Putamen (tissue), 1 donor: ENCODE measurements around the gene TAT.
A peak's percentile ranks its signal among the peaks of the same experiment; 100 is the strongest.
"Not testable (repeated sequence)": the region's sequence is repeated elsewhere in the genome, so short reads cannot be mapped to it uniquely, and the experiment has no call there.

Source experiments
- DNase-seq: peaks from one replicate; pipeline ENCODE4 v3.0.0-alpha.2; 2016; ENCODE audit warnings: low spot score

TAT gene

GRCh38 chr16:71576971-71577370 is at the start of gene TAT:
TAT (minus strand) TSS chr16:71577092; CDS start chr16:71576415, 677 bp downstream.
- no peak for DNase-seq

DNA sequence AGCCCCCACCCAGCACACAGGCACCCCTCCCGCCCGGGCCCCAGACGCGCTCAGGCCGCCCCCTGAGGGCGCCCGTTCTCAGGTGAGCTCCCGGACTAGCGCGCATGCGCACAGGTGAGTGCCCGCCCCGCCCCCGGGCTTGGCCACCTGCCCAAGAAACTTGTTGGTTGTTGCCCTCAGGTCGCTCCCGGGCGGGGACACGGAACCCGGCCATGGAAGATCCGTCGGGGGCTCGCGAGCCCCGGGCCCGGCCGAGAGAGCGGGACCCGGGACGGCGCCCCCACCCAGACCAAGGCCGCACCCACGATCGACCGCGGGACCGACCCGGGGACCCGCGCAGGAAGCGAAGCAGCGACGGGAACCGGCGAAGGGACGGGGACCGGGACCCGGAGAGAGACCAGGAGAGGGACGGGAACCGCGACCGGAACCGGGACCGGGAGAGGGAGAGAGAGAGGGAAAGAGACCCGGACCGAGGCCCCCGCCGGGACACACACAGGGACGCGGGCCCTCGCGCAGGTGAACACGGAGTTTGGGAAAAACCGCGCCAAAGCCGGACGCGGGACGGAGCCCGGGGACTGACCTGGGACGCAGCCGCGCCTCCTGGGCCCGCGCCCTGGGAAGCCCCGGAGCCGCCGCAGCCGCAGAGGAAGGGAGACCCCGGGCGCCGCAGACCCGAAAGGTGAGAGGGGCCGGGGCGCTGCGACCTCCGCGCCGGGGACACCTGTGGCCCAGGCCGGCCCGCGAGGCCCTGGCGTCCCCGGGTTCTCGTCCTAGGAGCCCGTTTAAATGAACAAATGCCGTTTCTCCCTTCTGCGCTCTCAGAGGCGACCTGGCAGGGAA is 49.3 kb upstream of the TAT start, which contains the start of gene MARVELD3:
Gene MARVELD3 (plus strand): TSS at position 167 of the 840 bp plus-strand sequence. CDS start 46 bp downstream, at position 213.
- no peak for DNase-seq

DNA sequence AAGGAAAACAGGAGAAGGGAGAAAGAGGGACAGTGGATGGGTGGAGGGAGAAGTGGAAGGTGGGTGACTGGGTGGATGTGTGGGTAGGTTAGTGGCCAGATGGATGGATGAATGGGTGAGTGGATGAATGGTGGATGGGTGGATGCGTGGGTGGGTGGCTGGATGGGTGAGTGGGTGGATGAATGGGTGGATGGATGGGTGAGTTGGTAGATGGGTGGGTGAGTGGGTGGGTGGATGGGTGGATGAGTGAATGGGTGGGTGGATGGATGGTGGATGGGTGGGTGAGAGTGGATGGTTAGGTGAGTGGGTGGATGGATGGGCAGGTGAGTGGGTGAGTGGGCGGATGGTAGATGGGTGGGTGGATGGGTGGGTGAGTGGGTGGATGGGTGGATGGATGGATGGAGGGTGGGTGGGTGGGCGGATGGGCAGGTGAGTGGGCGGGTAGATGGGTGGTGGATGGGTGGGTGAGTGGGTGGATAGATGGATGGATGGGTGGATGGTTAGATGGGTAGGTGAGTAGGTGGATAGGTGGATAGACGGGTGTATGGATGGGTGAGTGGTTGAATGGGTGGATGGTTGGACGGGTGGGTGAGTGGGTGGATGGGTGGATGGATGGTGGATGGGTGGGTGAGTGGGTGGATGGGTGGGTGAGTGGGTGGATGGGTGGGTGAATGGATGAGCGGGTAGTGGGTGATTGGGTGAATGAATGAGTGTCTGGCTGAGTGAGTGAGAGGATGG is 48.4 kb upstream of the TAT start:
- no peak for DNase-seq

DNA sequence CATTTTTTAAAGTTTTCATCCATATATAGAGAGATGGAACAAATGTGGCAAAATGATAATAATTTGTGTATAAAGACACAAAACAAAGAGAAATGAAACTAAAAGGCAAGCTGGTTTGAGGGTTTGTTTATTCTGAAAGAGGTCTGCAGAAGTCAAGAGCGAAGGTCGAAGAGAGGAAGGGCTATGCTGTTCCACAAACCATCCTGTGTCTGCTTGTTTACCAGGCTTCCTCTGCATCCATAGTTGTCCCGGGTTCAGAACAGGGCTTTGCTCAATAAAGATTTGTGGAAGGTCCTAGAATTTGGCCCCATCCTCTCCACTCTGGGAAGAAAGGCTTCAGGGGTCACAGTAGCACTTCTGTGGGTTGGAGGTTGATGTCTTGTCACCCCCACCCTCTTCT is 46.7 kb upstream of the TAT start:
- DNase-seq = no peak

DNA sequence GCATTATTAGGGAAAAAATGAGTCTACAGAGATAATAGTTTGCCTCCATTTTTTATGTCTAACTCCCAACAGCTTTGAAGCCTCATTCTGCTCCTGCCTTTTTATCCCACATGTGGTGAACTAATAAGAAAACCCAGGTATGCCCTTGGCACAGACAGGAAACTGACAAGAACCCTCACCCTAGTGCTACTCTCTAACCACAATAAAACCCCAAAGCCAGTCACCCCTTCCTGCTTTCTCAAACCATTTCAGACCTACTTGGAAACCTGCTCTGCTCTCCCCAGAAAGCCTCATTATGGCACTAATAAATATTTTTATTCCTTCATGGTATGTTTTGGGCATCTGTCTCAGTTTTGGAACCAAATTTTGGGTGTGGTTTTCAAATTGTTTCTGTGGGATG is 45.2 kb upstream of the TAT start:
- no peak for DNase-seq

DNA sequence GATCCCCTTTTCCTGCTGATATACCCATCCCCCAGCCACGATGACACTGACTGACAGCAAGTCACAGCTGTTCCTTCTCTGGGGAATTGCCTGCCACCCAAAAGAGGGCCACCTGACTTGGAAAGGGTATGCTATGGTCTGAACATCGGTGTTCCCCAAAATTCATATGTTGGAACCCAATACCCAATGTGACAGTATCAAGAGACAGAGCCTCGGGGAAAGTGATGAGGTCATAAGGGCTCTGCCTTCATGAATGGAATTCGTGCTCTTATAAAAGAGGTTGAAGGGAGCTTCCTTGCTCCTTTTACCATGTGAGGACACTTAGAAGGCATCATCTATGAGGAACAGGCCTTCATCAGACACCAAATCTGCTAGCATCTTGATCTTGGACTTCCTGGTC is 41.5 kb upstream of the TAT start:
- no peak for DNase-seq

DNA sequence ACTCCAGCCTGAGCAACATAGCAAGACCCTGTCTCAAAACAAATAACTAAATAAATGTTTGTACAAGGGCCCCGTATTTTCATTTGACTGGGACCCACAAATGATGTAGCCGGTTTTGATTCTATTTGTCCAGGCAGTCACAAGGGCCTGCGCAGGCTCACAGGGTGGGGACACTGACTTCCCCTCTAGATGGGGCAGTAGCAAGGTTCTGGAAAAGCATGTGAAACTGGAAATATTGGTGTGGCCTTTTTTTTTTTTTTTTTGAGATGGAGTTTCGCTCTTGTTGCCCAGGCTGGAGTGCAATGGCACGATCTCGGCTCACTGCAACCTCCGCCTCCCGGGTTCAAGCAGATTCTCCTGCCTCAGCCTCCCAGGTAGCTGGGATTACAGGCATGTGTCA is 38.1 kb upstream of the TAT start:
- DNase-seq = not testable (repeated sequence)

- peak; percentile 33 for DNase-seq
These were observed 34.3 kb upstream of the TAT start for GRCh38 chr16:71610936-71611871.

DNA sequence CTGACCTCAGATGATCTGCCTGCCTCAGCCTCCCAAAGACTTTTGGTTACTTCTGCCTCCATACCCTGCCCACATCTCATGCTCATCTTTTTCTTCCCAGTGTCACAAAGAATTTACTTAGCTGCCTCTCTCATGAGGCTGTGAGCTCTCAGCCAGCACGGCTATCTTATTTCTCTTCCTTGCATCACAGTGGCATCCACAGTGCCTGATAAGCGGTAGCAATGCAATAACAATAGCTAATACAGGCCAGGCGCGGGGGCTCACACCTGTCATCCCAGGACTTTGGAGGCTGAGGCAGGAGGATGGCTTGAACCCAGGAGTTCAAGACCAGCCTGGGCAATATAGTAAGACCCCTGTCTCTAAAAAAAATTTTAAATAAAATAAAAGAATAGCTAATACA is 33.6 kb upstream of the TAT start:
- no peak for DNase-seq

DNA sequence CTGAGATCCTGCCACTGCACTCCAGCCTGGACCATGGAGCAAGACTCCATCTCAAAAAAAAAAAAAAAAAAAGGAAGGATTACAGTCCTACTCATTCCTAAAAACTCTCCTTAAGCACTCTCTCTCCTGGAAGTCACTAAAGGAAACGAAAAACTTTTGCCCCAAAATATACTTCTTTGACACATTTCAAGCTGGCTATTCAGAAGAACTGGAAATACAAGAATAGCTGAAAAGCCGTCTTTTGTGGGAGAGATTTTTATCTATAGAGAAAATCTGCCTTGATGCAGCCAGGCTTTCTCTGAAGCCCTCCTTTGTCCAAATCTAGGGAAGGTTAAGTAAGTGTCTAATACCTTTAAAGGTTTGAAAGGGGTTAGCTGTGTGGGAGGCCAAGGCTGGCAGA is 32.2 kb upstream of the TAT start:
- no peak for DNase-seq

GRCh38 chr16:71600822-71601221 is 23.9 kb upstream of the TAT start:
- no peak for DNase-seq

GRCh38 chr16:71598426-71598825 is 21.5 kb upstream of the TAT start:
- DNase-seq = not testable (repeated sequence)

DNA sequence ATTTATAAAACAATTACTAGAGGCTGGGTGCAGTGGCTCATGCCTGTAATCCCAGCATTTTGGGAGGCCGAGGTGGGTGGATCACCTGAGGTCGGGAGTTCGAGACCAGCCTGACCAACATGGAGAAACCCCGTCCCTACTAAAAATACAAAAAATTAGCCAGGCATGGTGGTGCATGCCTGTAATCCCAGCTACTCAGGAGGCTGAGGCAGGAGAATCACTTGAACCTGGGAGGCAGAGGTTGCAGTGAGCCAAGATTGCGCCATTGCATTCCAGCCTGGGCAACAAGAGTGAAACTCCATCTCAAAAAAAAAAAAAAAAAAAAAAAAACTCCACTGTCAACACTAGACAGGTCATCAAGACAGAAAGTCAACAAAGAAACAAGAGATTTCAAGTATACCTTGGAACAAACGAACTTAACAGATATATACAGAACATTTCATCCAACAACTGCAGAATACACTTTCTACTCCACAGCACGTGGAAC is 18.5 kb upstream of the TAT start:
- not testable (repeated sequence) for DNase-seq

GRCh38 chr16:71594000-71594646 is 17.2 kb upstream of the TAT start:
- DNase-seq = no peak

DNA sequence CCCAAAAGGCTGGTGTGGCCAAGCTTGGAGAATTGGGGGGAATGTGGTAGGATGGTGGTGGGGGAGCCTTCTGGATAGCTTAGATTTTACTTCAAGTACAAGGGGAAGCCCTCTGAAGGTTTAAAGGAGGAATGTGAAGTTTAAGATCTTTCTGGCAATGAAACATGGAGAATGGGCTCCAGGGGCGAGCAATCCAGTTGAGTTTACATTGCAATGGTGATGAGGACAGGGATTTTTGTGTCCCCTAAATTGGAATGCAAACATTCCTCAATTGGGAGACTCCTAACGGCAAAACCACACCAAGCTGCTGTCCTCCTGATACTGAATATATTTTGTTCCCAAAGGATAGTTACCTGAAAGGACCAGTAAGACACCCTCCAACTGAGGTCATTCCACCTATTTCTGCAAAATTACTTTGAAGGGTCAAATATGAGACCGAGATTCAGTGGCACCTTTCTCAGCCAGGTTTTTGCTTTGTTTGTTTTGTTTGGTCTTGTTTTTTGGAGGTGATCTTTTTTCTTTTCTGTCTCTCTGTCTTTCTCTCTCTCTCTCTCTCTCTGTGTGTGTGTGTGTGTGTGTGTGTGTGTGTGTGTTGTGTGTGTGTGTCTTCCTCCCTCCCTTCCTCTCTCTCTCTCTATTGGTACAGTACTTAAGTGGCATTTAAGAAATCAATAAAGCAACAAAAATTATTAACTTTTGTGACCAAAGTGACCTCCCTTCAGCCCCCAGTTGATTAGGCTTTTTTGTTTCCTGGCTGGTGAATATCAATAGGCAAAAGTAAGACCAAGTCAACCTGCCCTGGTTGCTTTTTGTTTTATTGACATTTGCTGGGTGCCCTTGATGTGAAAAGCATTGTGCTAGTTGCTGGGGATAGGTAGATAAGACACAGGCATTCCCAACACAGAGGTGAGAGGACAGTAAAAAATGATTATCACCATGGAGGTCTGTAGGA is 16.4 kb upstream of the TAT start:
- no peak for DNase-seq

- no peak for DNase-seq
These were observed 15.0 kb upstream of the TAT start for GRCh38 chr16:71591917-71592316.

DNA sequence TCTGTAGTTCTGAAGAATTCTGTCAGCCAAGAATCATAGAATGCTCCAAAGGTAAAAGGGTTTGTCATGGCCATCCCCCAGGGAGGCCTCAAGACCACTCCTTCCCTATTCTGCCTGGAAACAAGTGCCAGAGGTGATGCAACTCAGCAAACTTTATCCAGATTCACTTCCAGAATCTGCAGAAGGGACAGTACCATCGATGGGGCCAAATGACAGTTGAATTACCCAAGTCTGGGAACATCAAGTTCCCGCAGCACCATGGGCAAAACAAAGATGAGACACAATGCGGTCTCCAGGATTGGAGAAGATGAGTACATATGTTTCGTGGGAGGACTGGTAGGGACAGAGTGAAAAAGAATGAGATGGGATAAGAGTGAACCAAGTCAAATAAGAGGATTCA is 13.7 kb upstream of the TAT start:
- no peak for DNase-seq

DNA sequence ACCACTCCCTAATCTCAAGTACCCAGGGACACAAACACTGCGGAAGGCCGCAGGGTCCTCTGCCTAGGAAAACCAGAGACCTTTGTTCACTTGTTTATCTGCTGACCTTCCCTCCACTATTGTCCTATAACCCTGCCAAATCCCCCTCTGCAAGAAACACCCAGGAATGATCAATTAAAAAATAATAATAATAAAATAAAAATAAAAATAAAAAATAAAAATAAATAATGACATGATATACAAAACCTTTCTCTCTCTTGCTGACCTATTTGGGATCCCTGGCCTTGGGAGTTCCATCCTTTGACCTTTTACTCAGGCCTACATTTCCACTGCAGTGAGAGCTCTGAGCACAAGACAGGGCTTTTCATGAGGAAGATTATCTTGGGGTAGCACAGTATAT is 13.2 kb upstream of the TAT start:
- not testable (repeated sequence) for DNase-seq

DNA sequence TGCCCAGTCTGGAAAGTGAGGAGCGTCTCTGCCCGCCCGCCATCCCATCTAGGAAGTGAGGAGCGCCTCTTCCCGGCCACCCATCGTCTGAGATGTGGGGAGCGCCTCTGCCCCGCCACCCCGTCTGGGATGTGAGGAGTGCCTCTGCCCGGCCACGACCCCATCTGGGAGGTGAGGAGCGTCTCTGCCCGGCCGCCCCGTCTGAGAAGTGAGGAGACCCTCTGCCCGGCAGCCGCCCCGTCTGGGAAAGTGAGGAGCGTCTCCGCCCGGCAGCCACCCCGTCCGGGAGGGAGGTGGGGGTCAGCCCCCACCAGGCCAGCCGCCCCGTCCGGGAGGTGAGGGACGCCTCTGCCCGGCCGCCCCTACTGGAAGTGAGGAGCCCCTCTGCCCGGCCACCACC is 12.4 kb upstream of the TAT start:
- DNase-seq = not testable (repeated sequence)

DNA sequence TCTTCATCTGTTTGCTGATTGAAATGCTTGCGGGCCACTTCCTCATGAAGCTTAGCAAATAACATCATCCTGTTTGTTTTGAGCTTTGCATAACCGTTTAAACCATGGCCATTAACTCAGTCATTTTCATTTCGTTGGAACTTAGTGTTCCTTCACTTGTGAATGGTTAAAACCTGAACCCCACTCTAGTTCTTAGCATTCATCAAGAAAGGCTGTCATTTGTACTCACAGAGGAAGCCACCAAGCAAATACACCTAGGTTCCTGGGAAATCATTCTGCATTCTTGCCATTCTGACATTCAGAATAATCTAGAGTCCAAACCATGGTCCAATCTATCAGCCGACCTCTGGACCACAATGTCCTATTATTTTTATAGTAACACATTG is 8.4 kb upstream of the TAT start:
- DNase-seq = no peak
